ENCODE results near the gene ARHGAP26.

DNA sequence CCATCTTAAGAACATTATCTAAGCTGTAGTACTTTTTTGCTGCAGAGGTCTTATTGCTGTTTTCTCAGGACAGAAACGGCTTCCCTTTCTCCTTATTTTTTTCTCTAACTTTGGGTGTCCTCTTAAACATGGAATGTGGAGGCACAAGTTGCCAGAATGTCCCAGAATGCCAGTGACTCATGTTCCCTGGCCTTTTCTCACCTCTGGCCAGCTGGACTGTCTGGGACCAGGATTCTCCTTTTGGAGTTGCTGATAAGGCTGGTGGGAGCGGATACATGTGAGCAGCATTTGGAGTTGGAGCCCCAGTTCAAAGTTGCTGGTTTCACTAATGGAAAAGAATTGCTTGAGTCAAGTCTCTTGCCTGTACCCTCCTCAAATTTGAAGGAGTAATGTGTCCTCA lies 112.8 kb downstream of the ARHGAP26 start:
- TF ChIP-seq, protein P1, sequence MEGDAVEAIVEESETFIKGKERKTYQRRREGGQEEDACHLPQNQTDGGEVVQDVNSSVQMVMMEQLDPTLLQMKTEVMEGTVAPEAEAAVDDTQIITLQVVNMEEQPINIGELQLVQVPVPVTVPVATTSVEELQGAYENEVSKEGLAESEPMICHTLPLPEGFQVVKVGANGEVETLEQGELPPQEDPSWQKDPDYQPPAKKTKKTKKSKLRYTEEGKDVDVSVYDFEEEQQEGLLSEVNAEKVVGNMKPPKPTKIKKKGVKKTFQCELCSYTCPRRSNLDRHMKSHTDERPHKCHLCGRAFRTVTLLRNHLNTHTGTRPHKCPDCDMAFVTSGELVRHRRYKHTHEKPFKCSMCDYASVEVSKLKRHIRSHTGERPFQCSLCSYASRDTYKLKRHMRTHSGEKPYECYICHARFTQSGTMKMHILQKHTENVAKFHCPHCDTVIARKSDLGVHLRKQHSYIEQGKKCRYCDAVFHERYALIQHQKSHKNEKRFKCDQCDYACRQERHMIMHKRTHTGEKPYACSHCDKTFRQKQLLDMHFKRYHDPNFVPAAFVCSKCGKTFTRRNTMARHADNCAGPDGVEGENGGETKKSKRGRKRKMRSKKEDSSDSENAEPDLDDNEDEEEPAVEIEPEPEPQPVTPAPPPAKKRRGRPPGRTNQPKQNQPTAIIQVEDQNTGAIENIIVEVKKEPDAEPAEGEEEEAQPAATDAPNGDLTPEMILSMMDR (IDR thresholded peaks at IDR 0.05; ENCODE audit: poor library complexity, severe bottlenecking): no peak
- TF ChIP-seq POLR2AphosphoS5 (IDR thresholded peaks at IDR 0.05) (no peak), EZH2 (IDR thresholded peaks at IDR 0.05; ENCODE audit: borderline replicate concordance, insufficient read depth, low read length, poor library complexity, severe bottlenecking) (no peak)
- TF ChIP-seq, protein P2, sequence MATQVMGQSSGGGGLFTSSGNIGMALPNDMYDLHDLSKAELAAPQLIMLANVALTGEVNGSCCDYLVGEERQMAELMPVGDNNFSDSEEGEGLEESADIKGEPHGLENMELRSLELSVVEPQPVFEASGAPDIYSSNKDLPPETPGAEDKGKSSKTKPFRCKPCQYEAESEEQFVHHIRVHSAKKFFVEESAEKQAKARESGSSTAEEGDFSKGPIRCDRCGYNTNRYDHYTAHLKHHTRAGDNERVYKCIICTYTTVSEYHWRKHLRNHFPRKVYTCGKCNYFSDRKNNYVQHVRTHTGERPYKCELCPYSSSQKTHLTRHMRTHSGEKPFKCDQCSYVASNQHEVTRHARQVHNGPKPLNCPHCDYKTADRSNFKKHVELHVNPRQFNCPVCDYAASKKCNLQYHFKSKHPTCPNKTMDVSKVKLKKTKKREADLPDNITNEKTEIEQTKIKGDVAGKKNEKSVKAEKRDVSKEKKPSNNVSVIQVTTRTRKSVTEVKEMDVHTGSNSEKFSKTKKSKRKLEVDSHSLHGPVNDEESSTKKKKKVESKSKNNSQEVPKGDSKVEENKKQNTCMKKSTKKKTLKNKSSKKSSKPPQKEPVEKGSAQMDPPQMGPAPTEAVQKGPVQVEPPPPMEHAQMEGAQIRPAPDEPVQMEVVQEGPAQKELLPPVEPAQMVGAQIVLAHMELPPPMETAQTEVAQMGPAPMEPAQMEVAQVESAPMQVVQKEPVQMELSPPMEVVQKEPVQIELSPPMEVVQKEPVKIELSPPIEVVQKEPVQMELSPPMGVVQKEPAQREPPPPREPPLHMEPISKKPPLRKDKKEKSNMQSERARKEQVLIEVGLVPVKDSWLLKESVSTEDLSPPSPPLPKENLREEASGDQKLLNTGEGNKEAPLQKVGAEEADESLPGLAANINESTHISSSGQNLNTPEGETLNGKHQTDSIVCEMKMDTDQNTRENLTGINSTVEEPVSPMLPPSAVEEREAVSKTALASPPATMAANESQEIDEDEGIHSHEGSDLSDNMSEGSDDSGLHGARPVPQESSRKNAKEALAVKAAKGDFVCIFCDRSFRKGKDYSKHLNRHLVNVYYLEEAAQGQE (IDR thresholded peaks at IDR 0.05; ENCODE audit: borderline replicate concordance): no peak
